ENCODE results near the gene DLGAP1.

The DLGAP1 gene

GRCh38 chr18:3728704-3729437, 726.2 kb downstream of the DLGAP1 start:
- DNase-seq (ENCODE audit: low read depth in 1 of 2, low spot score in 1 of 2): no peak

GRCh38 chr18:3727274-3727673, 727.8 kb downstream of the DLGAP1 start:
- no peak for DNase-seq (ENCODE audit: low read depth in 1 of 2, low spot score in 1 of 2)

GRCh38 chr18:3726238-3726951, 728.7 kb downstream of the DLGAP1 start:
- DNase-seq (ENCODE audit: low read depth in 1 of 2, low spot score in 1 of 2): no peak

- DNase-seq (ENCODE audit: low read depth in 1 of 2, low spot score in 1 of 2): no peak
Observed at GRCh38 chr18:3725115-3725514, 730.0 kb downstream of the DLGAP1 start.

- no peak for DNase-seq (ENCODE audit: low read depth in 1 of 2, low spot score in 1 of 2)
Observed at GRCh38 chr18:3723554-3723953, 731.6 kb downstream of the DLGAP1 start.

- no peak for DNase-seq (ENCODE audit: low read depth in 1 of 2, low spot score in 1 of 2)
Observed at GRCh38 chr18:3722649-3723433, 732.3 kb downstream of the DLGAP1 start.

GRCh38 chr18:3721771-3722648, 733.1 kb downstream of the DLGAP1 start:
- no peak for DNase-seq (ENCODE audit: low read depth in 1 of 2, low spot score in 1 of 2)

- DNase-seq (ENCODE audit: low read depth in 1 of 2, low spot score in 1 of 2): no peak
Observed at GRCh38 chr18:3720818-3721545, 734.1 kb downstream of the DLGAP1 start.

- no peak for DNase-seq (ENCODE audit: low read depth in 1 of 2, low spot score in 1 of 2)
Observed at GRCh38 chr18:3720159-3720558, 734.9 kb downstream of the DLGAP1 start.

- no peak for DNase-seq (ENCODE audit: low read depth in 1 of 2, low spot score in 1 of 2)
Observed at GRCh38 chr18:3717376-3718025, 737.6 kb downstream of the DLGAP1 start.

- DNase-seq (ENCODE audit: low read depth in 1 of 2, low spot score in 1 of 2): no peak
Observed at GRCh38 chr18:3716116-3716660, 738.9 kb downstream of the DLGAP1 start.

GRCh38 chr18:3715231-3716080, 739.7 kb downstream of the DLGAP1 start:
- no peak for DNase-seq (ENCODE audit: low read depth in 1 of 2, low spot score in 1 of 2)

GRCh38 chr18:3713708-3714107, 741.4 kb downstream of the DLGAP1 start:
- no peak for DNase-seq (ENCODE audit: low read depth in 1 of 2, low spot score in 1 of 2)

GRCh38 chr18:3713166-3713565, 741.9 kb downstream of the DLGAP1 start:
- DNase-seq (ENCODE audit: low read depth in 1 of 2, low spot score in 1 of 2): no peak

- no peak for DNase-seq (ENCODE audit: low read depth in 1 of 2, low spot score in 1 of 2)
Observed at GRCh38 chr18:3712491-3712890, 742.6 kb downstream of the DLGAP1 start.

- DNase-seq (ENCODE audit: low read depth in 1 of 2, low spot score in 1 of 2): no peak
Observed at GRCh38 chr18:3710712-3711301, 744.3 kb downstream of the DLGAP1 start.

GRCh38 chr18:3709205-3709604, 745.9 kb downstream of the DLGAP1 start:
- DNase-seq (ENCODE audit: low read depth in 1 of 2, low spot score in 1 of 2): no peak

Measured in stimulated activated CD4-positive, alpha-beta T cell treated with anti-CD3 and anti-CD28 coated beads, Interleukin-15, amount 100 ng/mL, for 1 hour (primary cell).